ENCODE data around the gene NISCH.
A peak's percentile ranks its signal among the peaks of the same experiment; 100 is the strongest.

NISCH gene

DNA sequence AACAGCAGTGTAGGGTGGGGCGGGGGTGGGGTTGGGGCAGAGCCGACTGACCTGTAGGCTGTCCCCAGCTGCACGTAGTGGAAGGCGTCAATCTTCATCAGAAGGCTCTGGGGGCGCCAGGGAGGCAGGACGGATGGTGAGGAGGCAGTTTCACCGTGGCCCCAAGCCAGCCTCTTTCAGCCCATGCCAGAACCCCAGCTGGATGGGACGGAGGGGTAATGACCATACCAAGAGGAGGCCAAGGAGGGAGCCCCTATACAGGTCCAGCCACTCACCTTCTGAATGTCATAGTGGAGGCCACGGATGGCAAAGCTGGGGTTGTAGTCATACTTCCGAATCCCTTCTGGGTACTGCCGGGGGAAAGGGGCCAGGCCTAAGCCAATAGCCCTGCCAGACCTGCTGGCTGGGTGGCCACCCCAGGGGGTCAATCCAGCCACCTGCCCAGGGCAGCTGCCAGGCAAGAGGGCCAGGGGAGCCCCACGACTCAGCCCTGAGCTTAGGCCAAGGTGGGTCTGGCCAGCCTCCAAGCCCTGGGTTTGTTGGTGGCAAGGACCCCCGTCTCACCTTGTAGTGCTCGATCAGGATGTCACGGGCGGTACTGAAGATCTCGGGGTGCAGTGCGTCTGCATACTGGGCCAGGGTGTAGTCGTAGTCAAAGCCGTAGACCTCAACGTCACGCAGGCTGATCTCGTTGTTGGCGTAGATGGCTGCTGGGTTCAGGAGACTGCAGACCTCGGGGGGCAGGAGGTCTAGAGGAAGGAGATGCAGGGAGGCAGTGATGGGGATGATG is 73.4 kb downstream of the NISCH start:
- no peak for DNase-seq

DNA sequence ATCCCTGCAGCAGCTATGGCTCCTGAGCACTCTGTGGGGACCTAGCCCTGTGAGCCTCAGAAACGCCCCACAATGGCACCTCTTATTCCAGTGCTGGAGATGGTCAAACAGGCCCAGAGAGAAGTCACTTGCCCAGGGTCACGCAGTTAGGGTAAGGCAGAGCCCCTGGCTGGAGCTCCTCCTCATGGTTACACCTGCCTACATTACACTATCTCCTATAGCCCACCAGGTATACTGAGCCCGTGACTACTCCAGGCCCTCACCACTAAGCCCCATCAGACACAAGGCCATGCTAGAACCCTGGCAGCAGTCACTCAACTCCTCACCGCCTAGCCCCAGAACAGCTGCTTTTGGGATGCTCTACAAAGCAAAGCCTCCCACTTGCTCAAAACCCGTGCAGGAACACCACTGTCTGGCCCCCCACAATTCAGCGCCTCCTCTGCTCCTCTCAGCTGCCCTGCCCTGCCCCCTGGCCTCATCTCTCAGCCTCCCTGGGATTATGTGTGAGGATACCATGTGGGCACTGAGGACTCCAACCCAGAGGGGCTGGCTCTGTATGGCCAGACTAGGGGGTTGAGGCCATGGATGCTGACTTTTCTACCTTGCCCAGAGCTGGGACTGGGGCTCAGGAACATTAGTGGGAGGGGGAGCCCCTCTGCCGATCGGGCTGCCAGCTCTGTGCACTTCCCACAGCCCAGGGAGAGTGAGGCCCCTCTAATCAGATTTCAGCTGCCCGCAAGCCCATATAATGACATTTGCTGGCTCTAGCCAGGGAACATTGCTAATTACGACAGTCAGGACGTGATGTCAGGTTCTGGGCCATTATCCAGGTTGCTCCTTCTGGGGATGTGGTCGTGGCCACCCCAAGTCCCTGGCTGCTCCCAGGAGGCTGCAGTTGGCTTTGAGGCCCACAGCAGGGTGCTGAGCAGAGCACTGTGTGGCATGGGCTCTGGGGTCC is 74.3 kb downstream of the NISCH start:
- no peak for DNase-seq

DNA sequence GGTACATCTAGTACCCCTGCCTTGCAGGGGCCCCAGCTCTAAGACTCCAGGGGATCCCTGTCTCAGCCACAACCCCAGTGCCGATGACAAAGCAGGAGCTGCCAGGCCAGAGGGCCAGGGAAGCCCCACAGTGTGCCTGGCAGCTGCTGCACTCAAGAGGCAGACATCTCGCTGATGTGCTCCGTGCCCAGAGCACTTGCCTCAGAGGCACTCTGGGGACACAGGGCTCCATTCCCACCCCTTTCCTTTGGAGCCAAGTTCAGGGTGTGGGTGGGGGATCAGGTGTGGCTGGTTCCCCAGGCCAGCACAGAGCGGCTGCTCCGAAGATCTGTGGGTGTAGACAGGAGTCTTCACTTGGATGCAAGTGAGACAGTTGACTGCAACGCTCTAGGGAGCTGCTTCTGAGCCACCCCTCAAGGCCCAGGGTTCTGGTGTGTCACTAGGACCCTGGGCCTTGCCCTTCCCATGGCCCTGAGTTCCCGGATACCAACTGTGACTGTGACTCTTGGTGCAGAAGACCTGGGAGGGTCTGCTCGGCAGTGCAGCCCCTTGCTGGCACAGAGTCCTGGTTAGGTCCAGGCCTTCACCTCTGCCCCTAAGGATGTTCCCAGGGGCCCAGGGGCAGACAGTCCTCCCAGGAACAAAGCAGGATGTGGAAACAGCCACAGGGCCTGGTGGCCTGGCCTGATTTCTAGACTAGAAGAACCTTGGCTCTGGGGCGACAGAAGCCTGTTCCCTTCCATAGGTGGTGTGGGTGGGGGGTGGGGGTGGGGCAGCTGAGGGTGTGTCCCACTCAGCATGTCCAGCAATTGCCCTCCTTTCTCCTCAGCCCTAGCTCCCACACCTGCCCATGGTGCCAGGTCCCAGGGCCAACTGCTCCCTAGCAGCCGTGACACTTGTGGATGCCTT is 75.8 kb downstream of the NISCH start:
- no peak for DNase-seq

DNA sequence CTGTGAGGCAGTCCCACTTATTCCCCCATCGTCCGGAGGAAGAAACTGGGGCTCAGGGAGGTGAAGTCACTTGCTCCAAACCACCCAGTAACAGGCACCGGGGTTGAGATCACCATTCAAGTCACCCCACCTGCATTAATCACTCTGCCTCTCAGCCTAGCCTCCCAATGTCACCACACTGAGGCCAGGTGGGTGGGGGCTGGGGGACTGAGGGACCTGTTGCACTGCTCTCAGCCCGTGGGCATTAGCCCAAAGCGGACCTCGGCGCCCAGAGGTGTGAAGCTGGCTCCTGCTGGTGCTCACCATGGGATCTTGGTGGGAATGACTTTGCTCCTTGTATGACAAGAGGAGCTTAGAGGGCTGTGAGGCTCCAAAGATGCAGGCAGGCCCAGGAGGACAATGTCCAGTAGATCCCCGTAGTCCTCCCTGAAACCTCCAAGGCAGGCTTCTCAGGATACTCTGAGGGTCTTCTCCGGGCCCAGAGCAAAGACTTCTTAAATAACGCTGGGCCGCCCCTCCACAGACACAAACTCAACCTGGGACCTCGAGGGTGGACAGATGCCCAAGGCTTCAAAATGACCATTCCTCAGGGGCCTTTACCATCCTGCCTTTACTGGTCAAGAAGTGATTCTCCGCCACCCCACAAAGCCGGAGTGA is 76.6 kb downstream of the NISCH start:
- no peak for DNase-seq

DNA sequence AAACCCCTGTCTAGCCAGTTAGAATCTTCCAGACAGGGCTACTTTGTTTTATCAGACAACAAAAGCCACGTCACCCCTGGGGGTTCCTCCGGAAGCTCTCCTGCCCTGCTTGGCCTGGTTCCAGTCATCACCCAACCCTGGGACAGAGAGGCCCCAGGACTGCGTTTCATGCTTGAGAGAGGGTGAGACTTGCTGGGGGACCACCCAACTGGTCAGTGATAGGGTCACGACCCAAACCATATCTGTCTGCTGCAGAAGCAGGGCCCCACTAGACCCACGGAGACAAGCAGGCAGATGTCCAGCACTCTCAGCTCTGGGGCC is 77.1 kb downstream of the NISCH start:
- peak; percentile 57 for DNase-seq

DNA sequence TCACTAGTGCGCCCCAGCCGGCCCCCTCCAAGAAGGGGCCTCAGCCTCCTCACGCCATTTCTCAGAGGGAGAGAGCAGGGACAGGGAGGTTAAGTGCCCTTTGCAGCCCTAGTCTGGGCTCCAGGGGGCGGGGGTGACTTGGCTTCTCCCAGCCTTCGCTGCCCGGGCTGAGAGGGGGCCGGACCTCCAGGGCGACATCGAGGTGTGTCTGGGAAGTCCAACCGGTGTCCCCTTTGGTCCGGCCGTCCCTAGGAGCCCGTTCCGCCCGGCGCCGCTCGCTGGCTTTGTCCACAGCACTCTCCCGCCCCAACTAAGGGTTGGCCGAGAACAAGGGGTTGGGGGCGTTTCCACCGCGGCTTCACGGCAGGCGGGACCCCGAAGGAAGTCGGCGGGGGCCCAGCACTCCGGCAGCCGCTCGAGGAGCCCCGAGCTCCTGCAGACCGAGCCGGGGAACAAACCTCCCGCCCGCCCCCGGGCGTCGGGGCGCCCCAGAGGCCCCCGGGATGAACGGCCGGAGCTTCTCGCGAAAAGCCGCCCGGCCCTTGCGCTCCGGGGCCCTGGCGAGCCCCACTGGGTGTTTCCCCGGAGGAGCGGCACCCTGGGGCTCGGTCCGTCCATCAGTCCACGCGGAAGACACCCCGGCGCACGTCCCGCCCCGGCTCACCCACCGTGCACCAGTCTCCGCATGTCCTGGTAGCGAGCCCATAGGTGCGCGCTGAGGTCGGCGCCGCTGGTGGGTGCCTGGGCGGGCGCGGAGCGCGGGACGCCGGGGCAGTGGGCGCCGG is 77.6 kb downstream of the NISCH start:
- DNase-seq = no peak

DNA sequence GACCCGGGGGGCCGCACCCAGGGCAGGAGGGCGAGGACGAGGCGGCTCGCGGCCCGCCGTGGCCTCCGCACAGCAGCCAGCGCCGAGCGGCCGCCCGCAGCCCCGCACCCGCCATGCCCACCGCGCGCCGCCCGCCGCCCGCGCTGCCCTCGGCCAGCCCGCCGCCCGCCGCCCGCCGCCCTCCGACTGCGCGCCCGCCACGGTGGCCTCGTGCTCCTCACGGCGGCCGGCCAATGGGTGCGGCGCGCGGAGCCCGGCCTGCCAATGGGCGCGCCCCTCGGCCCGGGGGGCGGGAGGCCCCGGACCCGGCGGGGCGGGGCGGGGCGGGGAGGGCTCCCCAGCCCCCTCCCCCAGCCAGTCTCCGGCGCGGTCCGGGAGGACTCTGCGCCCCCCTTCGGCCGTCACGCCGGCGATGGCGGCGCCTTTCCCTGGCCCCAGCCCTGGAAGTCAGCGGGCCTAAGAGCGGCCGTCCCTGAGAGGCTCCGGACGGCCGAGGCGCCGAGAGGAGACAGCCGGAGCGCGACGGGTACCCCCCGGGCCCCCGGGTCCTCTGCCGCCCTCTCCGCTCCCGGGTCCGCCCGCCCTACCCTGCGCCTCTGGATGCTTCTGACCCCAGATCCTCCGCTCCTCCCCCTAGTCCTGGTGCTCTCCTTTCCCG is 78.3 kb downstream of the NISCH start, which contains the start of gene NT5DC2:
Gene NT5DC2, minus strand, starts transcription at position 235 of the 658 bp plus-strand sequence. Its CDS starts 120 bp downstream, at position 115.
- peak; percentile 83 for DNase-seq

DNA sequence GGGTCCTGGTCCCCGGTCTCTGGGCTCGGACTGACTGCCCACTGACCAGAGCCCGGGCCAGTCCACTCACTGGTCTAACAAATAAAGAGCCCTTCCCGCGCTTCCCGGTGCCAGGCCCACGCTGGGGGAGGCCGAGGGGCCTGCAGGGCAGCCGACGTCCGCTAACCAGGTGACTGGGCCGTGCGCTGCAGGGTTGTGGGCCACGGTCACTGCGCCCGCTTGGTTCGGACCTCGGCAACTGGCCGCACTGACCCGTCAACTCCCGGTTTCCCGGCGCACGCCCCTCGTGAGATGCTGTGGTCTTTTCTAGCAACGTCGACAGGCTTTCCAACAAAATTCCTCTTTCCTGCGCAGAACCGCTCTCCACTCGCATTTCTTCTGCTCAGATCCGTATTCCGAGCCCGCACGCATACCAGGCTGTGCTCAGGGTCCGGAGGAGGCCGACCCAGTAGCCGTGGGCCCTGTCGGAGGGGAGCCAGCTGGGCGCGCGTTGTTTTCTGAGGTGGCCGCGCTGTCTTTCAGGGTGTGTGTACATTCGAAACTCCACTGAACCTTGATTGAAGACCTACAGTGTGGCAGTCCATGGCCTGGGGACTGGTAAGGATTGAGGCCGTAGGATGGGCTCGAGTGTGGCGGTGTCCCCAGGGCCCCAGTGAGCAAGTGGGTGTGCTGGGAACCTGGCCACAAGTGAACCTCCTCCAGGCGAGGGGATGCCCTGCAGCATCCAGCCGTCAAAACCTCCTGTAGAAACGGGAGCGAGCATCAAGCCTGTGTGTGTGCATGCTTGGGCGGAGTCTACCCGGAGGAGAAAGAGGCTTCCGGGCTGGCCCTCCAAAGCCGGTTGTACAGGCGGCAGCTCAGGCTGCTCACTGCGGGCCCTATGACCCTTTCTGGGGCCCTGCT is 79.1 kb downstream of the NISCH start:
- DNase-seq = no peak

DNA sequence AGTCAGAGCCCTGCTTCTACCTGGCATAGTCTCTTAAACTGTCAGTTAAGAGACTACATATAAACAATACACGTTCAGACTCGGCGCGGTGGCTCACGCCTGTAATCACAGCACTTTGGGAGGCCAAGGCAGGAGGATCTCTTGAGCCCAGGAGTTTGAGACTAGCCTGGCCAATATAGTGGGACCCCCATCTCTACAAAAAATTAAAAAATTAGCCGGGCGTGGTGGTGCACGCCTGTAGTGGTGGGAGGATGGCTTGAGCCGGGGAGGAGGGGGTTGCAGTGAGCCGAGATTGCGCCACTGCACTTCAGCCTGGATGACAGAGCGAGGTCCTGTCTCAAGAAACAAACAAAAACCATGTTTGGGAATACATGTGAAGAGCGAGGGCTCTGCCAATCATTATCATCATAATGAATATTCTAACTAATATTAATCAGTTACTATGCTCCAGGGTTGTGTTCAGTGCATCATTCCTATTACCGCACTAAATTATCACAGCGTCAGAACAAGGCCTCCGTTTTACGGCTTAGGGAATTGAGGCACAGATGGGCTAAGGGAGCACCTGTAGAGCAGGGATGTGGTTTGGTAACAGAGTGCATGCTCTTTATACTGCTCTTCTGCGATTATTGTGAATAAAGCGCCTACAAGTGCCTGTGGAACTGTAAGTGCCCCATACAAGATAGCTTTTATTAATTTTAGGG is 80.2 kb downstream of the NISCH start:
- no peak for DNase-seq

DNA sequence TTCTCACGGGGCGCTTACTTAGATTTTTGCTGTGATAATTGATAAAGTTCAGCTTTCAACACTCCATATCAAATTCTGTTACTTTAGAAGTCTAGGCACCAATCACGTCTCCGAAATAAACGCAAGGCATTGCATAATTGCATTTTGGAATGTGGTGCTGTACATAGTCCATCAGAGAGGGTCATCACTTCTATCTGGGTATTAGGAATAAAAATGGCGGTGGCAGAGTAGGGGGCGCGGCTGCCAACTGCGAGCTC is 80.6 kb downstream of the NISCH start:
- no peak for DNase-seq

DNA sequence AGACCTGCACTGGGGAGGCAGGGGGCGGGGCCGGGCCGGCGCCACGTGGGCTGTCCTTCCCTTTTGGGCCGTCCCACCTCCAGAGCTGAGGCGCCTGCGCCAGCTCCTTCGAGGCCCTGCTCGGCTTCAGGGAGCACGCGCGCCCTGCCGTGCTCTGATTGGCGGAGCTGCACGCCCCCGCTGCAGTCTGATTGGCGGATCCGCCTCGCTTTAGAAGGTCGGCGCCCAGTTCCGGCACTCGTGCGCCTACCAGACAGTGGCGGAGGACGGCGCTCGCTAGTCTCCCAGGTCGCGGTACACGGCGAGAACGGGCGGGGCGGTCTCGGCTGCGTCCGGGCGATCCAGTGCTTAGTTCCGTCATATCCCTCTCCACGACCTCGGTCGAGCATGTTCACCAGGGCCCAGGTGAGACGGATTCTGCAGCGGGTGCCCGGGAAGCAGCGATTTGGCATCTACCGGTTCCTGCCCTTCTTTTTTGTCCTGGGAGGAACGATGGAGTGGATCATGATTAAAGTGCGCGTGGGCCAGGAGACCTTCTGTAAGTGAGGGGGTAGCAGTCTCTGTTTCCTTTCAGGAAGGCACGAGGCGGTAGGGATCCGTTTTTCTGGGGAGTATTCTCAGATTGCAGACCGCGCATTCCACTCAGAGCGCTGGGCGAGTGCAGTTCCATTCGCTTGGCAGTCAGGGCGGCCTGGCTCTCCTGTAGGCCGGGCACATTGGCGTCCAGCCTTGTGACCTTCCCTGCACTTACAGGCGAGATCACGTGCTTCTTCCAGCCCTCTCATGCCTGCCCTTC is 81.2 kb downstream of the NISCH start, which contains the start of gene UQCC5:
Gene UQCC5, plus strand, starts transcription at position 237 of the 796 bp plus-strand sequence. Its CDS starts 151 bp downstream, at position 388.
- peak; percentile 99 for DNase-seq

DNA sequence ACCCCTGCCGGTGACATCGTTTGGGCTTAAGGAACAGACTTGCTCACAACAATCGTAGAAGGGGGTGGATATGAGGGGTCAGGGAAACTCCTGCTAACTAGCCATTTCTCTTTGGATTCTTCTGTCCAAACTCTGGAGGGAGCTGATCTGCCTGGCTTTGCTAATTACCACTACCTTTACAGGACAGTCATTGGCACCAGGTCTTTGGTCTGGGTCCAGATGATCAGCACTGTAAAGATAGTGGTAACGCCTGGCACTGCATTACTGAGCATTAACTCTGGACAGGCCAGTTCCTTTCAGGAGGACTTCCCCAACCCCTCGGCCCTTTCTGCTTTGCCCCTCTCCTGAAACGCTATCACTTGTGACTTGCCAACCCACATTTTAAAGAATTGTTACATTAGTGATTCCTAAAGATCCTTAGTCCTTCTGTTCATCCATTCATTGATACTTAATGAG is 81.8 kb downstream of the NISCH start:
- no peak for DNase-seq

DNA sequence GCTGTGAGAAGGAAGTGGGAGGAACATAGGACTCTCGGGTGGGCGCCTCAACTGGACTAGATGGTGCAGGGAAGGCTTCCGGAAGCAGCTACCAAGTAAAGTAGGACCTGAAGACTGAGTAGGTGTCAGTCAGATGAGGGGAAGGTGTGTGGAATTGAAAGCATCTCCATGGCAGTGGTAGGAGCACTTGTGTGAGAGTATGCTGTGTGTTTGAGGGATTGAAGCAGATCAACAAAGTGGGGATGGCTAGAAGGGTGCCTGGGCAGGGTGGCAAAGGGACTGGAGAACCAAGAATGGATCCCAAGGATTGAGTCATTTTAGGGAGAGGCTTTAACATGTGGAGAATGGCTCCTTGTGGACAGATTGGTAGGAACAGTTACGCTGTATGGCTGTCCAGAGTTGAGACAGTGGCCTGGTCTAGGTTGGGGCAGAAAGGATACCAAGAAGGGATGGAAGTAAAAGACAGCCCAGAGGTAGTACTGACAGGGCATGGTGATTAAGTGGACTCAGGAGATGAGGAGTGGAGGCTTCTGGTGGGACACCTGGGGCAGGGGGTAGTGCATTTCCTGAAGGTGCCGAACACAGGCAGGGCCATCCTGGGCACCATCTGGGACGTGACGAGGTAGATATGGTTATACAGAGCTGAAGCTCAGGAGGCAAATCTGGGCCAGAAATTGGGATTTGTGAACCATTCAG is 82.5 kb downstream of the NISCH start:
- DNase-seq = no peak

DNA sequence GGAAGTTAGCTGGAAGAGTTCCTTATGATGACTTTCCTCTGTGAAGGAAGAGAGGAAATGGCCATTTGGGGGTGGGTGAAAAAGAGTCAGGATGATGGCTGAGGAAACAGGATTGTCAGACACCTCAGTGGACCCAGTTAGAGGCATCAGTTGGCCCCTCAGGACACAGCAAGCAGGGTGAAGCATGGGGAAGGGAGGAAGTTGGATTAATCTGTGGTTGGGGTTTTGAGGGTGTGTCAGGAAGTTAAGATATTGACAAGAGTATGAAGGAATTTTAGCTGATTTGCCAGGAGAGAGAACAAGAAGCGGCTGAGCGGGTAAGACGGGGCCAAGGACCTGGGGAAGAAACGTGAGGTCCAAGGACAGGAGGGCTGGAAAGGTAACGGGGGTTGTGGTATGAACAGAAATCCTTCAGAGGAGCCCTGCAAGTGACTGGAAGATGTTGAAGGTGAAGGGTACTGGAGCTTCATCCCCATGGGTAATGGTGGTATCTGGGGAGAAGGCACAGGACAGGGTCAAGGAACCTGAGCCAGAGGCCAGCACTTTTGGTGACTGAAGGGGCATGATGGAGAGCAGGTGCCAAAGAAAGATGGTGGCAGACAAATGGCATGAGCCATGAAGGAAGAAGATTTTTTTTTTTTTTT is 83.7 kb downstream of the NISCH start:
- no peak for DNase-seq

DNA sequence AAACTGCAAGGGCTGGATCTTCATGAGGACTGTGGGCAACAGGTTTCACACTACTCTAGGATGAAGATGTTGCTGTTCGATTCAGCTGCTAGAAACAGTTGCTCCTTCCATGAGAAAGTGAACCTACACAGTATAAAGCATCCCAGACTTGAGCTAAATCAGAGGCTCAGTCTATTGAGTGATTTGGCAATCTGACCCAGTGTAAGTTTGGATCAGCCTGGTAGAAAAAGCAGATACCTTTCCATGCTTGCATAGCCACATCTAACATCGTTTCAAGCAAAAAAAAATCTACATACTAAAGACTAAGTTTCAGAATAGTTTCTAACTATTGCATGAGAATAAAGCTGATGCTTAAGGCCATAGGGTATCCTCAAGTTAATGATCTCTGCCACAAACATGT is 85.6 kb downstream of the NISCH start:
- DNase-seq = no peak
